KMS-11 (cell line): ENCODE results near the gene MTA1.

Experiments
- H2AFZ ChIP-seq: fragments of 200-600 bp; sonication (generic); 2 replicates; pipeline ENCODE4 v1.6.1; 2016; ENCODE audit warnings: antibody characterized with exemption, mixed run types, low read depth
- H3K27ac ChIP-seq: fragments of 200-600 bp; sonication (generic); 2 replicates; pipeline ENCODE4 v1.6.1; 2016; ENCODE audit warnings: mild to moderate bottlenecking, mixed run types
- H3K27me3 ChIP-seq: fragments of 200-600 bp; sonication (generic); 2 replicates; pipeline ENCODE4 v1.6.1; 2017; ENCODE audit warnings: mild to moderate bottlenecking, low read depth, mixed run types, moderate library complexity; ENCODE audit not compliant: insufficient read depth
- H3K36me3 ChIP-seq: fragments of 200-600 bp; sonication (generic); 2 replicates; pipeline ENCODE4 v1.6.1; 2017; ENCODE audit warnings: mild to moderate bottlenecking, mixed run types; ENCODE audit not compliant: insufficient read depth
- H3K4me1 ChIP-seq: fragments of 200-600 bp; sonication (generic); 2 replicates; pipeline ENCODE4 v1.6.1; 2016; ENCODE audit warnings: mild to moderate bottlenecking, low read depth, mixed run types; ENCODE audit not compliant: poor library complexity, severe bottlenecking
- H3K4me2 ChIP-seq: fragments of 200-600 bp; sonication (generic); 2 replicates; pipeline ENCODE4 v1.7.0; 2016; ENCODE audit warnings: mild to moderate bottlenecking, mixed run types
- H3K4me3 ChIP-seq: fragments of 200-600 bp; sonication (generic); IDR thresholded peaks from 2 replicates; pipeline ENCODE4 v1.6.1; 2017; ENCODE audit warnings: low read depth, low read length, mixed read lengths; ENCODE audit not compliant: insufficient read depth
- H3K79me2 ChIP-seq: fragments of 200-600 bp; sonication (generic); 2 replicates; pipeline ENCODE4 v1.6.1; 2016; ENCODE audit warnings: low read depth, mixed run types; ENCODE audit not compliant: insufficient read depth
- H3K9ac ChIP-seq: fragments of 200-600 bp; sonication (generic); 2 replicates; pipeline ENCODE4 v1.6.1; 2016; ENCODE audit warnings: mild to moderate bottlenecking, mixed run types
- H4K20me1 ChIP-seq: fragments of 200-600 bp; sonication (generic); 2 replicates; pipeline ENCODE4 v1.6.1; 2016; ENCODE audit warnings: mild to moderate bottlenecking, mixed run types; ENCODE audit not compliant: insufficient read depth
- TF ChIP-seq, protein P1 (sequence below): fragments of 200-600 bp; sonication (generic); conservative IDR thresholded peaks from 2 replicates; pipeline ENCODE4 v1.6.1; 2017; ENCODE audit warnings: low read depth, mild to moderate bottlenecking, antibody characterized with exemption, low read length, moderate library complexity, mixed read lengths

Gene MTA1

DNA sequence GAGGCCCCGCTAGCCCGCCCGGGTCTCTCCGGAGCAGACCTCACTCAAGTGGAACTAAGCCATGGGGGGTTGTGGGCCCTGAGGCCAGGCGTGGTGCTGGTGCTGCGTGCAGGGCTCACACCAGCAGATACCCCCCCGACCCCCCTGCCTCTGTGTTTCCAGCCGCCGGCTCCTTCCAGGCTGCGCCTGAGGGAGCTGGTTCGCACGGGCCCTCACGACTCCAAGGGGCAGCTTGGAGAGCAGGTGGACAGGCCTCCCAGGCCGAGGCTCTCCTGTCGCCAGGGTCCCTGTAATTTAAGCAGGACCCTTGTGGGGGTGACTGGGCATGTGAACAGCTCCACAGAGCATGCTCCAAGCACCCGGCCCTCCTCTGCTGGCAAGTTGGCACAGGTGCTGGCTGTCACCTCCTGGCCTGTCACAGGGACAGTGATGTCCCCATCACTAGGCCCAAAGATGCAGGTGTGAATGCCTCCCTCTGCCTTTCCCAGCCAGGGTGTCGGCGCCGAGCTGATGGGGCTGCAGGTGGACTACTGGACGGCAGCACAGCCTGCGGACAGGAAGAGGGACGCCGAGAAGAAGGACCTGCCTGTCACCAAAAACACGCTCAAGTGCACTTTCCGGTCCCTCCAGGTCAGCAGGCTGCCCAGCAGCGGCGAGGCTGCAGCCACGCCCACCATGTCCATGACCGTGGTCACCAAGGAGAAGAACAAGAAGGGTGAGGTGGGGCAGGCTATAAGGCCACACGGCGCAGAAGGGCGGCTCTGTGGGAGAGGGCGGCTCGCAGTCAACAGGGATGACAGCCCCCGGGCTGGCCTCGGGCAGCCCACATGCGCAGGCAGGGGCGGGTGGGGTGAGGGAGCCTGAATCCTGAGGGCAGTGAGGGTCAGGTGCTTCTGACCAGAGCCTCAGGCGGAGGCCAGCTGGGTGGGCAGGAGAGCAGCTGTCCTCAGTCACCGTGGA is 27.2 kb upstream of the MTA1 start:
- no peak overlapping the region for H2AFZ ChIP-seq
- no peak overlapping the region for H3K9ac ChIP-seq
- no peaks in the 10 kb centered on the region for H3K27me3 ChIP-seq
- H3K4me2 ChIP-seq, result no peak overlapping the region
- H3K4me1 ChIP-seq, result no peaks in the 10 kb centered on the region
- TF ChIP-seq, protein P1, sequence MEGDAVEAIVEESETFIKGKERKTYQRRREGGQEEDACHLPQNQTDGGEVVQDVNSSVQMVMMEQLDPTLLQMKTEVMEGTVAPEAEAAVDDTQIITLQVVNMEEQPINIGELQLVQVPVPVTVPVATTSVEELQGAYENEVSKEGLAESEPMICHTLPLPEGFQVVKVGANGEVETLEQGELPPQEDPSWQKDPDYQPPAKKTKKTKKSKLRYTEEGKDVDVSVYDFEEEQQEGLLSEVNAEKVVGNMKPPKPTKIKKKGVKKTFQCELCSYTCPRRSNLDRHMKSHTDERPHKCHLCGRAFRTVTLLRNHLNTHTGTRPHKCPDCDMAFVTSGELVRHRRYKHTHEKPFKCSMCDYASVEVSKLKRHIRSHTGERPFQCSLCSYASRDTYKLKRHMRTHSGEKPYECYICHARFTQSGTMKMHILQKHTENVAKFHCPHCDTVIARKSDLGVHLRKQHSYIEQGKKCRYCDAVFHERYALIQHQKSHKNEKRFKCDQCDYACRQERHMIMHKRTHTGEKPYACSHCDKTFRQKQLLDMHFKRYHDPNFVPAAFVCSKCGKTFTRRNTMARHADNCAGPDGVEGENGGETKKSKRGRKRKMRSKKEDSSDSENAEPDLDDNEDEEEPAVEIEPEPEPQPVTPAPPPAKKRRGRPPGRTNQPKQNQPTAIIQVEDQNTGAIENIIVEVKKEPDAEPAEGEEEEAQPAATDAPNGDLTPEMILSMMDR, result no peak
- no peaks in the 10 kb centered on the region for H3K36me3 ChIP-seq
- no peak overlapping the region for H3K4me3 ChIP-seq
- H3K79me2 ChIP-seq, result no peaks in the 10 kb centered on the region
- H4K20me1 ChIP-seq, result no peaks in the 10 kb centered on the region
- H3K27ac ChIP-seq, result no peak overlapping the region

DNA sequence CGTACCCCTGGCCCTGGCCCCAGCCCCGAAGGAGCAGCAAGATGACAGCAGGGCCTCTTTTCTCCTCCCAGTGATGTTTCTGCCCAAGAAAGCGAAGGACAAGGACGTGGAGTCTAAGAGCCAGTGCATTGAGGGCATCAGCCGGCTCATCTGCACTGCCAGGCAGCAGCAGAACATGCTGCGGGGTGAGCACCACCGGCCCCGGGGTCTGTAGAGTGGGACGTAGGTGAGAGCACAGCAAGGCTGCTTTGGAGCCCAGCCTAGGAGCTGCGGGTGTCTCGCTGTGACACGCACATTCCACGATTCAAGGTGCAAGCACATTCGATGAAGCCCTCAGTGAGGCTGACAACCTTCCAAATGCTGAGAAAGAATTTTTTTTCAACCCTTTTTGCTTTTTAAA is 26.5 kb upstream of the MTA1 start:
- Histone ChIP-seq H3K4me3 (no peak overlapping the region), H3K36me3 (no peaks in the 10 kb centered on the region), H3K4me1 (peaks cover 4% of the 10 kb centered on the region), H3K4me2 (no peak overlapping the region), H4K20me1 (no peaks in the 10 kb centered on the region), H3K9ac (no peak overlapping the region), H2AFZ (no peak overlapping the region), H3K79me2 (no peaks in the 10 kb centered on the region), H3K27me3 (no peaks in the 10 kb centered on the region), H3K27ac (no peak overlapping the region)
- TF ChIP-seq, protein P1, result no peak

DNA sequence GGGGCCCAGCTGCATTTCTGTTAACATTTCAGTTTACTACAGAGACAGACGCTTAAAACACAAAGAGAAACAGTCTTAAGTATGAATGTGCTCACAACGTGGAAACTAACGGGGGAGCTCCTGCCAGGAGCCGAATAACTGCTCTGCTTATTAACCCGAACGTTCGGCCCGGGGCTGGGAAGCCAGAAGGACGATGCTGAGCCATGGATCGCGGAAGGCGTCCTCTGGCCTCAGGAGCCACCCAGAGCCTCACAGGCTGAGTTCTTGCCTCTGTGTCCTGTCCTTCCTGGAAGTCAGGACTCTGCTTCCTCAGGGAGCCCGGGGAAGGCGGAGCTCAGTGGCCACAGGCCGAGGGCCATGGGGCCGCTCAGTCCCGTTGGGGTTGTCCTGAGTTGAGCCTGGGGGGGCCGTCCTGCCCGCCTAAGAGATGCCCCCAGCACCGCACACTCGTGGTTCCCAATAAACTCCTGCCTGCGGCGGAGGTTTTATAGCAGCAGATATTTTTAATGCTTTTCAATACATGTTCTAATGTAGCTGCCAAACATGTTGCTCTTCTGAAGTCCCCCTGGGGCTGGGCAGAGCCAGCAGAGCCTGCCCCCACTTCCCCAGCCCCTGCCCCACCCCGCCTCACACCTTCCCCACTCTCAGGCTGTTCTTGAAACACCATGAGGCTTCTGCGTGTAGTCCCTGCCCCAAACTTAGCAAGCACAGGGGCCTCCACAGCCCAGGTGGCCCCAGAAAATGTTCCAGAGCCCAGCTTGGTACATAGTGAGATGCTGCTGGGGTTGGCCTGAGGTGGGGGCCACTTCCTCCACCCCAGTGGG is 24.7 kb upstream of the MTA1 start:
- Histone ChIP-seq H3K4me1 (peaks cover 9% of the 10 kb centered on the region), H3K27me3 (no peaks in the 10 kb centered on the region), H4K20me1 (no peaks in the 10 kb centered on the region), H3K79me2 (peaks cover 7% of the 10 kb centered on the region), H2AFZ (no peak overlapping the region), H3K9ac (no peak overlapping the region), H3K36me3 (no peaks in the 10 kb centered on the region), H3K27ac (no peak overlapping the region), H3K4me2 (no peak overlapping the region), H3K4me3 (no peak overlapping the region)
- TF ChIP-seq, protein P1, result no peak

DNA sequence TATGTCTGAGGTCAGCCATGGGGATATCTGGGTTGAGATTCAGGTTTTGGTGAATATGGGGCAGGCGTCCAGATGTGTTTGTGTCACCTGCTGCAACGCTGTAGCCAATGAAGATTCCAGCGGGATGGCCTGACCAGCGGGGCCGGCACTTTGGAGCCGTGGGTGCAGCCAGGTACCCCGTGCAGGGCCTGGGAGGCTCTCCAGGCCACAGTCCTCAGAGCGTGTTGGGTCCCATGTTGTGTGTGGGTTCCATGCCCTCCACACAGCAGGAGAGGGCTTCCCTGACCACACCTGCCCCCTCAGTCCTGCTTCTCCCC is 24.1 kb upstream of the MTA1 start:
- H3K27ac ChIP-seq, result no peak overlapping the region

More for the DNA sequence above, 24.1 kb upstream of the MTA1 start:
- TF ChIP-seq, protein P1, result no peak
- H2AFZ ChIP-seq, result no peak overlapping the region
- H3K4me2 ChIP-seq, result no peak overlapping the region
- H3K9ac ChIP-seq, result no peak overlapping the region
- peaks cover 7% of the 10 kb centered on the region for H3K79me2 ChIP-seq
- peaks cover 10% of the 10 kb centered on the region for H3K4me1 ChIP-seq
- no peaks in the 10 kb centered on the region for H4K20me1 ChIP-seq
- H3K27me3 ChIP-seq, result no peaks in the 10 kb centered on the region
- no peak overlapping the region for H3K4me3 ChIP-seq
- H3K36me3 ChIP-seq, result no peaks in the 10 kb centered on the region
